ENCODE results near the gene CRYL1. TPM values are rescaled to one million over a fixed set of nuclear protein-coding genes. Genes with fewer than 3 reads are reported as not detected.

The CRYL1 gene
- total and polyA plus RNA-seq, 2 experiments from 2014 or later: 65.5 to 66.2 TPM

DNA sequence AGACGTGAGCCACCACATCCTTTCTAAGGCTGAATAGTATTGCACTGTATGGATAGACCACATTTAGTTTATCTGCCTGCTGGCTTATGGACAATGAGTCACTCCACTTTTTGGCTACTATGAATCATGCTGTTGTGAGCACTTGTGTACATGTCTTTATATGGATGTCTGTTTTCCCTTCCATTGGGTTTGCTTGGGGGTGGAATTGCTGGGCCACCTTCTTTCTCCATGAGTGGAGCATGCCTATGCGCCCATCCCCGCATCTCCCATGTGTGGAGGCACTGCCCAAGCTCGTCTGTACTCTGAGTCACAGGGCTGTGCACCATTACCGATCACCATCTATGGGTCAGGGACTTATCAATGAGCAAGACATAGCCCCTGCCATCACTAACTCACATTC, 166.3 kb downstream of the CRYL1 start:
- no peaks in the 10 kb centered on the region for H3K27me3 ChIP-seq
- H2AFZ ChIP-seq: no peak overlapping the region
- no peak overlapping the region for H3K4me3 ChIP-seq
- no peak overlapping the region for H3K4me2 ChIP-seq
- H3K4me1 ChIP-seq (ENCODE audit: insufficient read depth): peaks cover 6% of the 10 kb centered on the region
- H3K79me2 ChIP-seq: no peaks in the 10 kb centered on the region
- H3K9me2 ChIP-seq (replicated peaks; ENCODE audit: insufficient read depth): no peaks in the 10 kb centered on the region
- no peaks in the 10 kb centered on the region for H4K20me1 ChIP-seq (ENCODE audit: insufficient read depth, poor library complexity, severe bottlenecking)
- WGBS (ENCODE audit: low lambda C conversion rate, missing lambda C conversion rate): 79% methylated on average over 5 of the region's 5 CpGs
- DNase-seq (ENCODE audit: low spot score): no peak
- TF ChIP-seq EZH2 (IDR thresholded peaks at IDR 0.05; ENCODE audit: borderline replicate concordance) (no peak), EZH2phosphoT487 (IDR thresholded peaks at IDR 0.05; ENCODE audit: low read depth, severe bottlenecking, unreplicated experiment) (no peak)
- TF ChIP-seq, protein P1, sequence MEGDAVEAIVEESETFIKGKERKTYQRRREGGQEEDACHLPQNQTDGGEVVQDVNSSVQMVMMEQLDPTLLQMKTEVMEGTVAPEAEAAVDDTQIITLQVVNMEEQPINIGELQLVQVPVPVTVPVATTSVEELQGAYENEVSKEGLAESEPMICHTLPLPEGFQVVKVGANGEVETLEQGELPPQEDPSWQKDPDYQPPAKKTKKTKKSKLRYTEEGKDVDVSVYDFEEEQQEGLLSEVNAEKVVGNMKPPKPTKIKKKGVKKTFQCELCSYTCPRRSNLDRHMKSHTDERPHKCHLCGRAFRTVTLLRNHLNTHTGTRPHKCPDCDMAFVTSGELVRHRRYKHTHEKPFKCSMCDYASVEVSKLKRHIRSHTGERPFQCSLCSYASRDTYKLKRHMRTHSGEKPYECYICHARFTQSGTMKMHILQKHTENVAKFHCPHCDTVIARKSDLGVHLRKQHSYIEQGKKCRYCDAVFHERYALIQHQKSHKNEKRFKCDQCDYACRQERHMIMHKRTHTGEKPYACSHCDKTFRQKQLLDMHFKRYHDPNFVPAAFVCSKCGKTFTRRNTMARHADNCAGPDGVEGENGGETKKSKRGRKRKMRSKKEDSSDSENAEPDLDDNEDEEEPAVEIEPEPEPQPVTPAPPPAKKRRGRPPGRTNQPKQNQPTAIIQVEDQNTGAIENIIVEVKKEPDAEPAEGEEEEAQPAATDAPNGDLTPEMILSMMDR (IDR thresholded peaks at IDR 0.05; ENCODE audit: poor library complexity): no peak
- no peak overlapping the region for H3K27ac ChIP-seq
- no peaks in the 10 kb centered on the region for H3K9me3 ChIP-seq (ENCODE audit: low read depth)
- H3K36me3 ChIP-seq (replicated peaks; ENCODE audit: insufficient read depth, low read depth): no peaks in the 10 kb centered on the region

DNA sequence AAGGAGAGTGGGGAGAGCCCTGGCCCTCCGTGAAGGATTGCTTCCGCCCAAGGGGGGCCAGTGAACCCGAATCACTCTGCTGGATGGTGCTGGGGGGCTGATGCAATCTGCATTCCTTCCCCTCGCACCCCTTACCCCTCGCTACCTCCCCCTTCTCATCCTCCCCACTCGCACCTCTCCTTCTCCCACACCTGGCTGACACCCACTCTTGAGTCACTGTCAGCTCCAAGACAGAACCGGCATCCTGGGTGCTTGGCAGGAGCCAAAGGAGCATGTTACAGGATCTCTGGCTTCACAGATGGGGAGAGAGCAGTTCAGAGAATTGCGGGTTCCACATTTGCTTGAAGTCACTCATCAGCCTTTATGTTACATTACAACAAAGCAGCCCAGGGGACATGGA, 167.6 kb downstream of the CRYL1 start:
- no peaks in the 10 kb centered on the region for H3K27me3 ChIP-seq
- no peak overlapping the region for H3K4me2 ChIP-seq
- H3K4me1 ChIP-seq (ENCODE audit: insufficient read depth): peaks cover 6% of the 10 kb centered on the region
- DNase-seq (ENCODE audit: low spot score): no peak
- no peaks in the 10 kb centered on the region for H3K9me3 ChIP-seq (ENCODE audit: low read depth)
- H2AFZ ChIP-seq: no peak overlapping the region
- H3K4me3 ChIP-seq: no peak overlapping the region
- TF ChIP-seq EZH2 (IDR thresholded peaks at IDR 0.05; ENCODE audit: borderline replicate concordance) (no peak), EZH2phosphoT487 (IDR thresholded peaks at IDR 0.05; ENCODE audit: low read depth, severe bottlenecking, unreplicated experiment) (no peak)
- TF ChIP-seq, protein P1 (IDR thresholded peaks at IDR 0.05; ENCODE audit: poor library complexity): no peak
- WGBS (ENCODE audit: low lambda C conversion rate, missing lambda C conversion rate): 87% methylated on average over 7 of the region's 8 CpGs
- H3K79me2 ChIP-seq: no peaks in the 10 kb centered on the region
- no peaks in the 10 kb centered on the region for H3K36me3 ChIP-seq (replicated peaks; ENCODE audit: insufficient read depth, low read depth)
- no peaks in the 10 kb centered on the region for H3K9me2 ChIP-seq (replicated peaks; ENCODE audit: insufficient read depth)
- H4K20me1 ChIP-seq (ENCODE audit: insufficient read depth, poor library complexity, severe bottlenecking): no peaks in the 10 kb centered on the region
- H3K27ac ChIP-seq: no peak overlapping the region

DNA sequence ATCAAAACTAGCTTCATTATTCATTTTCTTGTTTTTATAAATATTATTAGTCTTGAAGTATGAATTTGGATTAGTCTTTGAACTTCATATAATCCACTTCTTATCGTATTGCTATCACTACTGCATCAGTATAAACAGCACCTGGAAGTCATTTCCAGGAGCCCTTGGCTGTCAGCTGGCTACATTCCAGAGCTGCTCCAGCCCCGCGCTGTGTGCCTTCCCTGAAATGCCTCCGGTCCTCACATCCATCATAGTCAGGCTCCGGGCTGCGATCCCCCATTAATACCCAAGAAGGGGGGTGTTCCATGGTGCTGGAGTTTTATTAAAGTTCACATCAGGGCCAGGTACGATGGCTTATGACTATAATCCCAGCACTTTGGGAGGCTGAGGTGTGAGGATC, 169.2 kb downstream of the CRYL1 start:
- no peak overlapping the region for H3K4me2 ChIP-seq
- no peak overlapping the region for H3K27ac ChIP-seq
- H3K4me3 ChIP-seq: no peak overlapping the region
- DNase-seq (ENCODE audit: low spot score): no peak
- TF ChIP-seq, protein P1 (IDR thresholded peaks at IDR 0.05; ENCODE audit: poor library complexity): no peak
- TF ChIP-seq EZH2phosphoT487 (IDR thresholded peaks at IDR 0.05; ENCODE audit: low read depth, severe bottlenecking, unreplicated experiment) (no peak), EZH2 (IDR thresholded peaks at IDR 0.05; ENCODE audit: borderline replicate concordance) (no peak)
- 42% methylated on average over 7 of the region's 7 CpGs for WGBS (ENCODE audit: low lambda C conversion rate, missing lambda C conversion rate)
- no peaks in the 10 kb centered on the region for H4K20me1 ChIP-seq (ENCODE audit: insufficient read depth, poor library complexity, severe bottlenecking)
- no peaks in the 10 kb centered on the region for H3K27me3 ChIP-seq
- no peaks in the 10 kb centered on the region for H3K79me2 ChIP-seq
- no peak overlapping the region for H2AFZ ChIP-seq
- H3K4me1 ChIP-seq (ENCODE audit: insufficient read depth): peaks cover 5% of the 10 kb centered on the region
- H3K36me3 ChIP-seq (replicated peaks; ENCODE audit: insufficient read depth, low read depth): no peaks in the 10 kb centered on the region
- H3K9me3 ChIP-seq (ENCODE audit: low read depth): no peaks in the 10 kb centered on the region
- no peaks in the 10 kb centered on the region for H3K9me2 ChIP-seq (replicated peaks; ENCODE audit: insufficient read depth)

DNA sequence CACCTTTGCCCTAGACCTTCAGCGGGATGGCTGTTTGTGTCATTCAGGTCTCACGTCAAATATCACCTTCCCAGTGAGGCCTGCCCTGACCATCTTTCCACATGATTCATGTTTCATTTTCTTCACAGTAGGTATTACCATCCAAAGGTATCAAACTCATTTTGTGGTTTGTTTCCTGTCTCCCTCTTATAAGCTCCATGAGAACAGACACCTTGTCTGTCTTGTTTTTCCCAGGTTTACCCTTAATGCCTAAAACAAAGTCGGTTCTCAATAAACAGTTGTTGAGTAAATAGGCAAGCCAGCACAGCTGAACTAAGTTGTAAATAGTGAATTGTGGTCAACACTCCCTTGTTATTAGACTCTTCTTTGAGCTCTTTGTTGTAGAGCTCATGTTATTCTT, 170.9 kb downstream of the CRYL1 start:
- H3K4me2 ChIP-seq: no peak overlapping the region
- H3K36me3 ChIP-seq (replicated peaks; ENCODE audit: insufficient read depth, low read depth): no peaks in the 10 kb centered on the region
- no peak overlapping the region for H3K27ac ChIP-seq
- no peaks in the 10 kb centered on the region for H3K27me3 ChIP-seq
- H3K9me3 ChIP-seq (ENCODE audit: low read depth): no peaks in the 10 kb centered on the region
- H3K9me2 ChIP-seq (replicated peaks; ENCODE audit: insufficient read depth): no peaks in the 10 kb centered on the region
- H3K4me1 ChIP-seq (ENCODE audit: insufficient read depth): no peaks in the 10 kb centered on the region
- TF ChIP-seq, protein P1 (IDR thresholded peaks at IDR 0.05; ENCODE audit: poor library complexity): no peak
- no peak for TF ChIP-seq EZH2 (IDR thresholded peaks at IDR 0.05; ENCODE audit: borderline replicate concordance)
- TF ChIP-seq EZH2phosphoT487 (IDR thresholded peaks at IDR 0.05; ENCODE audit: low read depth, severe bottlenecking, unreplicated experiment): no peak
- no peaks in the 10 kb centered on the region for H3K79me2 ChIP-seq
- no peak overlapping the region for H3K4me3 ChIP-seq
- no peaks in the 10 kb centered on the region for H4K20me1 ChIP-seq (ENCODE audit: insufficient read depth, poor library complexity, severe bottlenecking)
- DNase-seq (ENCODE audit: low spot score): no peak
- no peak overlapping the region for H2AFZ ChIP-seq
- 86% methylated on average over 3 of the region's 3 CpGs for WGBS (ENCODE audit: low lambda C conversion rate, missing lambda C conversion rate)
